Measurements from ENCODE around the gene TNKS2.

DNA sequence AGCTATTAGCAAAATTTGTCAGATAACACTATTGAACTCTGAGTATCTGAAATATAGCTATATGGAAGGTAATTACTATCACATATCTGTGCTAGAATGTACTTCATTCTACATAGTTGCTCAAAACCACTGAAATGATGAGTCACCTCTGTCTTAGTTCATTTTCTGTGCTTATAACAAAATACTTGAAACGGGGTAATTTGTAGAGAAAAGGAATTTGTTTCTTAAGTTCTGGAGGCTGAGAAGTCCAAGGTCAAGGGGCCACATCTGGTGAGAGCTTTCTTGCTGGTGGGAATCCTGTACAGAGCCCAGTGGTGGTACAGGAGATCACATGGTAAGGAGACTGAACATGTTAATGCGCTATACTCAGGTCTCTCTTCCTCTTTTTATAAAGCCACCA lies 41.9 kb upstream of the TNKS2 start:
- TF ChIP-seq, protein P1, sequence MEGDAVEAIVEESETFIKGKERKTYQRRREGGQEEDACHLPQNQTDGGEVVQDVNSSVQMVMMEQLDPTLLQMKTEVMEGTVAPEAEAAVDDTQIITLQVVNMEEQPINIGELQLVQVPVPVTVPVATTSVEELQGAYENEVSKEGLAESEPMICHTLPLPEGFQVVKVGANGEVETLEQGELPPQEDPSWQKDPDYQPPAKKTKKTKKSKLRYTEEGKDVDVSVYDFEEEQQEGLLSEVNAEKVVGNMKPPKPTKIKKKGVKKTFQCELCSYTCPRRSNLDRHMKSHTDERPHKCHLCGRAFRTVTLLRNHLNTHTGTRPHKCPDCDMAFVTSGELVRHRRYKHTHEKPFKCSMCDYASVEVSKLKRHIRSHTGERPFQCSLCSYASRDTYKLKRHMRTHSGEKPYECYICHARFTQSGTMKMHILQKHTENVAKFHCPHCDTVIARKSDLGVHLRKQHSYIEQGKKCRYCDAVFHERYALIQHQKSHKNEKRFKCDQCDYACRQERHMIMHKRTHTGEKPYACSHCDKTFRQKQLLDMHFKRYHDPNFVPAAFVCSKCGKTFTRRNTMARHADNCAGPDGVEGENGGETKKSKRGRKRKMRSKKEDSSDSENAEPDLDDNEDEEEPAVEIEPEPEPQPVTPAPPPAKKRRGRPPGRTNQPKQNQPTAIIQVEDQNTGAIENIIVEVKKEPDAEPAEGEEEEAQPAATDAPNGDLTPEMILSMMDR (conservative IDR thresholded peaks at IDR 0.05): no peak
- TF ChIP-seq EZH2 (IDR thresholded peaks at IDR 0.05; ENCODE audit: low read depth): no peak
